Mononuclear cell (primary cell): ENCODE results near the gene EFNA1. TPM values are rescaled to one million over a fixed set of nuclear protein-coding genes. Genes with fewer than 3 reads are reported as not detected.
"Not testable (repeated sequence)": the region's sequence is repeated elsewhere in the genome, so short reads cannot be mapped to it uniquely, and the experiment has no call there.

Source experiments
- H3K27me3 ChIP-seq: 2 replicates; pipeline ENCODE4 v1.6.0; 2011; ENCODE audit warnings: low read length, control low read depth; ENCODE audit not compliant: insufficient read depth
- H3K4me1 ChIP-seq: 2 replicates; pipeline ENCODE4 v1.5.1; 2011; ENCODE audit warnings: mild to moderate bottlenecking, low read length, control low read depth; ENCODE audit not compliant: insufficient read depth
- H3K4me3 ChIP-seq: 2 replicates; pipeline ENCODE4 v1.5.1; 2011; ENCODE audit warnings: mild to moderate bottlenecking, low read length, moderate library complexity
- H3K9me3 ChIP-seq: 2 replicates; pipeline ENCODE4 v1.5.1; 2011; ENCODE audit warnings: low read depth, mild to moderate bottlenecking, control low read depth, low read length
- total RNA-seq: library from RNA; depleted of rRNA; stranded (reverse); fragments of >200 nt; gene quantifications from one replicate; pipeline ENCODE4 v1.2.3, GENCODE V29; 2012

Gene EFNA1
- total RNA-seq, 1 donor, result 0.84 TPM

GRCh38 chr1:155141749-155142148 is 14.1 kb downstream of the EFNA1 start:
- Histone ChIP-seq H3K4me1 (peaks cover 26% of the 10 kb centered on the region), H3K4me3 (no peak overlapping the region), H3K9me3 (no peaks in the 10 kb centered on the region), H3K27me3 (no peaks in the 10 kb centered on the region)

- H3K9me3 ChIP-seq, result no peaks in the 10 kb centered on the region
- peaks cover 2% of the 10 kb centered on the region for H3K4me1 ChIP-seq
- H3K4me3 ChIP-seq, result no peak overlapping the region
- H3K27me3 ChIP-seq, result no peaks in the 10 kb centered on the region
Measured at GRCh38 chr1:155145491-155145890, 17.8 kb downstream of the EFNA1 start.

GRCh38 chr1:155155996-155156643 is 28.4 kb downstream of the EFNA1 start:
- H3K9me3 ChIP-seq, H3K4me3 ChIP-seq, H3K27me3 ChIP-seq, H3K4me1 ChIP-seq: not testable (repeated sequence)

- H3K27me3 ChIP-seq, result no peaks in the 10 kb centered on the region
- no peak overlapping the region for H3K4me3 ChIP-seq
- no peaks in the 10 kb centered on the region for H3K4me1 ChIP-seq
- no peaks in the 10 kb centered on the region for H3K9me3 ChIP-seq
Measured at GRCh38 chr1:155158991-155159390, 31.3 kb downstream of the EFNA1 start.

GRCh38 chr1:155160128-155160527 is 32.5 kb downstream of the EFNA1 start:
- H3K4me3 ChIP-seq, result no peak overlapping the region
- no peaks in the 10 kb centered on the region for H3K4me1 ChIP-seq
- H3K9me3 ChIP-seq, result no peaks in the 10 kb centered on the region

GRCh38 chr1:155162631-155163030 is 35.0 kb downstream of the EFNA1 start:
- not testable (repeated sequence) for H3K4me3 ChIP-seq, H3K27me3 ChIP-seq, H3K9me3 ChIP-seq
- H3K4me1 ChIP-seq, result peaks cover 12% of the 10 kb centered on the region

More at GRCh38 chr1:155160128-155160527, 32.5 kb downstream of the EFNA1 start:
- H3K27me3 ChIP-seq, result no peaks in the 10 kb centered on the region

- peaks cover 15% of the 10 kb centered on the region for H3K4me1 ChIP-seq
- H3K9me3 ChIP-seq, H3K27me3 ChIP-seq, H3K4me3 ChIP-seq: not testable (repeated sequence)
Measured at GRCh38 chr1:155163785-155164184, 36.1 kb downstream of the EFNA1 start.

- peaks cover 15% of the 10 kb centered on the region for H3K4me1 ChIP-seq
- H3K27me3 ChIP-seq, H3K4me3 ChIP-seq, H3K9me3 ChIP-seq: not testable (repeated sequence)
Measured at GRCh38 chr1:155164625-155165024, 36.9 kb downstream of the EFNA1 start.

- peaks cover 15% of the 10 kb centered on the region for H3K4me1 ChIP-seq
- no peaks in the 10 kb centered on the region for H3K9me3 ChIP-seq
- no peaks in the 10 kb centered on the region for H3K27me3 ChIP-seq
- no peak overlapping the region for H3K4me3 ChIP-seq
Measured at GRCh38 chr1:155166051-155166470, 38.4 kb downstream of the EFNA1 start.

GRCh38 chr1:155166471-155167165 is 38.9 kb downstream of the EFNA1 start:
- no peaks in the 10 kb centered on the region for H3K9me3 ChIP-seq
- no peaks in the 10 kb centered on the region for H3K27me3 ChIP-seq
- peaks cover 15% of the 10 kb centered on the region for H3K4me1 ChIP-seq
- H3K4me3 ChIP-seq, result no peak overlapping the region

- Histone ChIP-seq H3K4me3 (no peak overlapping the region), H3K4me1 (peaks cover 21% of the 10 kb centered on the region), H3K27me3 (no peaks in the 10 kb centered on the region), H3K9me3 (no peaks in the 10 kb centered on the region)
Measured at GRCh38 chr1:155167166-155168104, 39.8 kb downstream of the EFNA1 start.

GRCh38 chr1:155168105-155168445 is 40.4 kb downstream of the EFNA1 start:
- H3K4me3 ChIP-seq, H3K9me3 ChIP-seq, H3K27me3 ChIP-seq: not testable (repeated sequence)
- H3K4me1 ChIP-seq, result peaks cover 25% of the 10 kb centered on the region

- no peak overlapping the region for H3K4me3 ChIP-seq
- H3K27me3 ChIP-seq, result no peaks in the 10 kb centered on the region
- peaks cover 29% of the 10 kb centered on the region for H3K4me1 ChIP-seq
- H3K9me3 ChIP-seq, result no peaks in the 10 kb centered on the region
Measured at GRCh38 chr1:155168456-155169210, 41.0 kb downstream of the EFNA1 start.

- Histone ChIP-seq H3K4me1 (peaks cover 38% of the 10 kb centered on the region), H3K4me3 (no peak overlapping the region), H3K9me3 (no peaks in the 10 kb centered on the region), H3K27me3 (no peaks in the 10 kb centered on the region)
Measured at GRCh38 chr1:155169541-155169940, 41.9 kb downstream of the EFNA1 start.
